Measurements from ENCODE around the gene SLBP.

SLBP gene

GRCh38 chr4:1727117-1728031 is 15.3 kb upstream of the SLBP start:
- DNase-seq, result peak; percentile 83
- Histone ChIP-seq H3K14ac (ENCODE audit: low read length in 2 of 2) (no peak overlapping the region), H2BK12ac (ENCODE audit: low read length in 2 of 2) (peak overlapping the region; percentile 44 to 59), H3K23ac (ENCODE audit: low read length in 2 of 2) (no peak overlapping the region), H4K91ac (ENCODE audit: low read length) (peak overlapping the region; percentile 90), H3K36me3 (ENCODE audit: control insufficient read depth in 1 of 2, insufficient read depth in 2 of 2, low read depth in 1 of 2, low read length in 2 of 2) (peaks cover 33 to 39% of the 10 kb centered on the region in 2 experiments), H3K4me3 (ENCODE audit: insufficient read depth in 1 of 2, low read depth in 1 of 2, low read length in 2 of 2) (no peak overlapping the region), H3K18ac (ENCODE audit: low read depth in 1 of 2, low read length in 2 of 2) (peak overlapping the region; percentile 58 to 89), H3K4me1 (ENCODE audit: control insufficient read depth, insufficient read depth, low read depth, low read length) (peaks cover 59% of the 10 kb centered on the region), H2AK5ac (ENCODE audit: low read length, severe bottlenecking) (peak overlapping the region; percentile 45), H2BK15ac (ENCODE audit: low read depth, poor library complexity, severe bottlenecking) (peak overlapping the region; percentile 38), H3K27me3 (ENCODE audit: control insufficient read depth in 1 of 2, insufficient read depth in 1 of 2, low read length in 2 of 2) (no peaks in the 10 kb centered on the region), H2BK5ac (ENCODE audit: low read depth, low read length, poor library complexity, severe bottlenecking) (peak overlapping the region; percentile 81), H3K4ac (ENCODE audit: low read depth in 1 of 2, low read length in 2 of 2) (peak overlapping the region; percentile 57 to 90), H2AFZ (ENCODE audit: low read depth, low read length) (no peak overlapping the region), H3K4me2 (ENCODE audit: low read length, poor library complexity, severe bottlenecking) (peak overlapping the region; percentile 32), H3K27ac (ENCODE audit: low read length, poor library complexity, severe bottlenecking) (peak overlapping the region; percentile 89), H2BK120ac (ENCODE audit: low read depth, low read length) (peak overlapping the region; percentile 27), H3K9ac (ENCODE audit: low read length) (peak overlapping the region; percentile 33), H3K9me3 (ENCODE audit: control insufficient read depth, low read length) (no peaks in the 10 kb centered on the region), H4K8ac (ENCODE audit: low read length) (peak overlapping the region; percentile 86), H3K79me1 (replicated peaks; ENCODE audit: low read length, poor library complexity, severe bottlenecking) (peaks cover 18% of the 10 kb centered on the region)
- 41% methylated on average over 17 of the region's 18 CpGs for WGBS

GRCh38 chr4:1726146-1726934 is 14.2 kb upstream of the SLBP start:
- H2BK120ac ChIP-seq (ENCODE audit: low read depth, low read length), result no peak overlapping the region
- H3K27ac ChIP-seq (ENCODE audit: low read length, poor library complexity, severe bottlenecking), result peak overlapping the region; percentile 78
- no peak overlapping the region for H3K14ac ChIP-seq (ENCODE audit: low read length in 2 of 2)
- H3K27me3 ChIP-seq (ENCODE audit: control insufficient read depth in 1 of 2, insufficient read depth in 1 of 2, low read length in 2 of 2), result no peaks in the 10 kb centered on the region
- H3K4ac ChIP-seq (ENCODE audit: low read depth in 1 of 2, low read length in 2 of 2), result peak overlapping the region; percentile 7 to 70
- no peak overlapping the region for H3K23ac ChIP-seq (ENCODE audit: low read length in 2 of 2)
- H3K79me1 ChIP-seq (replicated peaks; ENCODE audit: low read length, poor library complexity, severe bottlenecking), result peaks cover 18% of the 10 kb centered on the region
- no peaks in the 10 kb centered on the region for H3K9me3 ChIP-seq (ENCODE audit: control insufficient read depth, low read length)
- peak overlapping the region; percentile 69 for H2AK5ac ChIP-seq (ENCODE audit: low read length, severe bottlenecking)
- peak overlapping the region in 1 of 2 experiments; percentile 53 for H3K18ac ChIP-seq (ENCODE audit: low read depth in 1 of 2, low read length in 2 of 2)
- 68% methylated on average over 17 of the region's 17 CpGs for WGBS
- peaks cover 32% of the 10 kb centered on the region in 2 experiments for H3K36me3 ChIP-seq (ENCODE audit: control insufficient read depth in 1 of 2, insufficient read depth in 2 of 2, low read depth in 1 of 2, low read length in 2 of 2)
- H2BK5ac ChIP-seq (ENCODE audit: low read depth, low read length, poor library complexity, severe bottlenecking), result no peak overlapping the region
- peak overlapping the region; percentile 16 for H3K9ac ChIP-seq (ENCODE audit: low read length)
- H2BK12ac ChIP-seq (ENCODE audit: low read length in 2 of 2), result peak overlapping the region; percentile 51 to 81
- peak; percentile 87 for DNase-seq
- peak overlapping the region; percentile 48 for H4K91ac ChIP-seq (ENCODE audit: low read length)
- H3K4me1 ChIP-seq (ENCODE audit: control insufficient read depth, insufficient read depth, low read depth, low read length), result peaks cover 63% of the 10 kb centered on the region
- peak overlapping the region; percentile 94 for H4K8ac ChIP-seq (ENCODE audit: low read length)
- H2BK15ac ChIP-seq (ENCODE audit: low read depth, poor library complexity, severe bottlenecking), result peak overlapping the region; percentile 66
- H2AFZ ChIP-seq (ENCODE audit: low read depth, low read length), result peak overlapping the region; percentile 54
- H3K4me3 ChIP-seq (ENCODE audit: insufficient read depth in 1 of 2, low read depth in 1 of 2, low read length in 2 of 2), result no peak overlapping the region
- H3K4me2 ChIP-seq (ENCODE audit: low read length, poor library complexity, severe bottlenecking), result no peak overlapping the region

- peaks cover 56% of the 10 kb centered on the region for H3K4me1 ChIP-seq (ENCODE audit: control insufficient read depth, insufficient read depth, low read depth, low read length)
- H2AFZ ChIP-seq (ENCODE audit: low read depth, low read length), result no peak overlapping the region
- 97% methylated on average over 9 of the region's 10 CpGs for WGBS
- no peak overlapping the region for H3K9ac ChIP-seq (ENCODE audit: low read length)
- no peaks in the 10 kb centered on the region for H3K27me3 ChIP-seq (ENCODE audit: control insufficient read depth in 1 of 2, insufficient read depth in 1 of 2, low read length in 2 of 2)
- H3K23ac ChIP-seq (ENCODE audit: low read length in 2 of 2), result no peak overlapping the region
- H2BK120ac ChIP-seq (ENCODE audit: low read depth, low read length), result no peak overlapping the region
- peaks cover 26 to 31% of the 10 kb centered on the region in 2 experiments for H3K36me3 ChIP-seq (ENCODE audit: control insufficient read depth in 1 of 2, insufficient read depth in 2 of 2, low read depth in 1 of 2, low read length in 2 of 2)
- no peak overlapping the region for H3K4ac ChIP-seq (ENCODE audit: low read depth in 1 of 2, low read length in 2 of 2)
- no peak overlapping the region for H3K18ac ChIP-seq (ENCODE audit: low read depth in 1 of 2, low read length in 2 of 2)
- DNase-seq, result no peak
- no peak overlapping the region for H3K14ac ChIP-seq (ENCODE audit: low read length in 2 of 2)
- peak overlapping the region; percentile 11 to 24 for H2BK12ac ChIP-seq (ENCODE audit: low read length in 2 of 2)
- peak overlapping the region; percentile 12 for H4K91ac ChIP-seq (ENCODE audit: low read length)
- H4K8ac ChIP-seq (ENCODE audit: low read length), result no peak overlapping the region
- H2AK5ac ChIP-seq (ENCODE audit: low read length, severe bottlenecking), result peak overlapping the region; percentile 75
- no peak overlapping the region for H3K27ac ChIP-seq (ENCODE audit: low read length, poor library complexity, severe bottlenecking)
- H3K4me2 ChIP-seq (ENCODE audit: low read length, poor library complexity, severe bottlenecking), result no peak overlapping the region
- H3K4me3 ChIP-seq (ENCODE audit: insufficient read depth in 1 of 2, low read depth in 1 of 2, low read length in 2 of 2), result no peak overlapping the region
- peaks cover 17% of the 10 kb centered on the region for H3K79me1 ChIP-seq (replicated peaks; ENCODE audit: low read length, poor library complexity, severe bottlenecking)
- H2BK15ac ChIP-seq (ENCODE audit: low read depth, poor library complexity, severe bottlenecking), result peak overlapping the region; percentile 82
- H3K9me3 ChIP-seq (ENCODE audit: control insufficient read depth, low read length), result no peaks in the 10 kb centered on the region
- H2BK5ac ChIP-seq (ENCODE audit: low read depth, low read length, poor library complexity, severe bottlenecking), result no peak overlapping the region
Observed at GRCh38 chr4:1725521-1725920, 13.4 kb upstream of the SLBP start.
